Breast epithelium (tissue), 3 donors: ENCODE measurements around the gene CTNNBIP1.

ENCODE experiments used
- POLR2A ChIP-seq: fragments of 450-650 bp; IDR thresholded peaks from one replicate; pipeline ENCODE4 v1.6.1; 2016; ENCODE audit warnings: antibody characterized with exemption, mild to moderate bottlenecking, moderate library complexity
- TF ChIP-seq, protein P1 (sequence below), 3 donors: fragments of 450-650 bp; IDR thresholded peaks; one replicate each; pipeline ENCODE4 v1.5.1; 2016 to 2017; ENCODE audit warnings: antibody characterized with exemption in 3 of 3, mild to moderate bottlenecking in 3 of 3, moderate library complexity in 3 of 3

DNA sequence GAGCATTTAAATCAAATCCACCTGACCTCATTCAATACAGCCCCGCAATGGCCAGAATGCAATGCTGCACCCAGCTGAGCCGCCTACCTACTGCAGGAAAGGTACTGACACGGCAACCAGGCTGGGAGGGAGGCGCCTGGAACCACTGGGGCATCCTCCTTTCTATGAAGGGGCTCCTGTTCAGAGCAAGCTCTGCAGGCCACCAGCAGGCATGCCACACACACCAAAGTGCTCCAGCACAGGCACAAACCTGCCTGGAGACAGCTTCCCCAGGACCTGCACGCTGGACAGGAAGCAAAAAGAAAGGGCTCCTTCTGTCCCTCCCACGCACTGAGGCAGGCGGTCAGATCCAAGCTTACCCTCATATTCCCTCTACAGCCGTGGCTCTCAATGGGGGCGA is 21.2 kb downstream of the CTNNBIP1 start:
- TF ChIP-seq, protein P1, sequence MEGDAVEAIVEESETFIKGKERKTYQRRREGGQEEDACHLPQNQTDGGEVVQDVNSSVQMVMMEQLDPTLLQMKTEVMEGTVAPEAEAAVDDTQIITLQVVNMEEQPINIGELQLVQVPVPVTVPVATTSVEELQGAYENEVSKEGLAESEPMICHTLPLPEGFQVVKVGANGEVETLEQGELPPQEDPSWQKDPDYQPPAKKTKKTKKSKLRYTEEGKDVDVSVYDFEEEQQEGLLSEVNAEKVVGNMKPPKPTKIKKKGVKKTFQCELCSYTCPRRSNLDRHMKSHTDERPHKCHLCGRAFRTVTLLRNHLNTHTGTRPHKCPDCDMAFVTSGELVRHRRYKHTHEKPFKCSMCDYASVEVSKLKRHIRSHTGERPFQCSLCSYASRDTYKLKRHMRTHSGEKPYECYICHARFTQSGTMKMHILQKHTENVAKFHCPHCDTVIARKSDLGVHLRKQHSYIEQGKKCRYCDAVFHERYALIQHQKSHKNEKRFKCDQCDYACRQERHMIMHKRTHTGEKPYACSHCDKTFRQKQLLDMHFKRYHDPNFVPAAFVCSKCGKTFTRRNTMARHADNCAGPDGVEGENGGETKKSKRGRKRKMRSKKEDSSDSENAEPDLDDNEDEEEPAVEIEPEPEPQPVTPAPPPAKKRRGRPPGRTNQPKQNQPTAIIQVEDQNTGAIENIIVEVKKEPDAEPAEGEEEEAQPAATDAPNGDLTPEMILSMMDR (IDR thresholded peaks at IDR 0.05): no peak
- no peak for TF ChIP-seq POLR2A
